Epithelial cell of proximal tubule (primary cell): ENCODE results near the gene KDM3A. TPM values are rescaled to one million over a fixed set of nuclear protein-coding genes. Genes with fewer than 3 reads are reported as not detected.
A peak's percentile ranks its signal among the peaks of the same experiment; 100 is the strongest.

Source experiments
- DNase-seq: peaks from one replicate; pipeline ENCODE4 v3.0.0-alpha.2; 2011; ENCODE audit warnings: low read depth
- H3K4me3 ChIP-seq: 2 replicates; pipeline ENCODE4 v1.5.1; 2011; ENCODE audit warnings: low read depth, mild to moderate bottlenecking, low read length
- total RNA-seq: library from RNA; depleted of rRNA; stranded (reverse); fragments of >200 nt; gene quantifications from 2 replicates; pipeline ENCODE4 v1.2.3, GENCODE V29; 2015
- TF ChIP-seq, protein P1 (sequence below): conservative IDR thresholded peaks from 2 replicates; pipeline ENCODE4 v1.5.1; 2012; ENCODE audit warnings: low read depth, mild to moderate bottlenecking, low read length

KDM3A gene
- total RNA-seq, 1 donor from 2014 or later, result 14.5 TPM

DNA sequence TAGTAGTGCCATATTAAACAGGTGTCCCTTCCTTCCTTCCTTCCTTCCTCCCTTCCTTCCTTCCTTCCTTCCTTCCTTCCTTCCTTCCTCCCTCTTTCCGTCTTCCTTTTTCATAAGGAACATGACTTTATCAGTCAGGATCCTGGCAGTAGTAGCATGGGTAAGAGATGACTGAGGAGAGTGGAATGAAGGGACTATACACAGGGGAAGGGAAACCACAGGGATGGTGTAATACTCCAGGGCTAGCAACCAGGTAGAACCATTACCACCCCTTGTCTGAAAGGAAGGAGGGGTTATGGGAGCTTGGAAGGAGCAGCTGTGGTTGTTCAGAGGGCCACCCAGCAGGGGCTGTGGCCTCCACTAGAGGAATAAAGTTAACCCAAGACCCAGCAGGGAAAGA is 23.2 kb upstream of the KDM3A start:
- TF ChIP-seq, protein P1, sequence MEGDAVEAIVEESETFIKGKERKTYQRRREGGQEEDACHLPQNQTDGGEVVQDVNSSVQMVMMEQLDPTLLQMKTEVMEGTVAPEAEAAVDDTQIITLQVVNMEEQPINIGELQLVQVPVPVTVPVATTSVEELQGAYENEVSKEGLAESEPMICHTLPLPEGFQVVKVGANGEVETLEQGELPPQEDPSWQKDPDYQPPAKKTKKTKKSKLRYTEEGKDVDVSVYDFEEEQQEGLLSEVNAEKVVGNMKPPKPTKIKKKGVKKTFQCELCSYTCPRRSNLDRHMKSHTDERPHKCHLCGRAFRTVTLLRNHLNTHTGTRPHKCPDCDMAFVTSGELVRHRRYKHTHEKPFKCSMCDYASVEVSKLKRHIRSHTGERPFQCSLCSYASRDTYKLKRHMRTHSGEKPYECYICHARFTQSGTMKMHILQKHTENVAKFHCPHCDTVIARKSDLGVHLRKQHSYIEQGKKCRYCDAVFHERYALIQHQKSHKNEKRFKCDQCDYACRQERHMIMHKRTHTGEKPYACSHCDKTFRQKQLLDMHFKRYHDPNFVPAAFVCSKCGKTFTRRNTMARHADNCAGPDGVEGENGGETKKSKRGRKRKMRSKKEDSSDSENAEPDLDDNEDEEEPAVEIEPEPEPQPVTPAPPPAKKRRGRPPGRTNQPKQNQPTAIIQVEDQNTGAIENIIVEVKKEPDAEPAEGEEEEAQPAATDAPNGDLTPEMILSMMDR, result no peak
- peak; percentile 72 for DNase-seq
- no peak overlapping the region for H3K4me3 ChIP-seq

DNA sequence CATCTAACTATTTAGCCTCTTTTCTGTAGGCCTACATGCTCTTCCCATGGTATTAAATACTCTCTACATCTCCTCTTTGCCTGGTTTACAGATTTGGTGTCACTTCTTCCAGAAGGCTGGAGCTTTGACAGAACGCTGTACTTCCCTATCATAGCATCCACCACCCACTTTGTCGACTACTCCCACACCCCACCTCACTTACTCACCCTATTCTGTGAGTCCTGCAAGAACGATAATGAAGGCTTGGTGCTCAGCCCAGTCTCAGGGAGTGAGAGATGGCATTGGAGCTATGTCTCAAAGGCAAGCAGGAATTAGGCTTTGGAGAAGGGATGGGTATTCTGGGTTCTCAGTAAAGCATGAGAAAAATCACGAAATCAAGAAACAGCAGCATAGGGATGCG is 20.3 kb upstream of the KDM3A start:
- DNase-seq, result no peak
- H3K4me3 ChIP-seq, result no peak overlapping the region
- TF ChIP-seq, protein P1, result no peak

GRCh38 chr2:86426271-86426670 is 14.9 kb upstream of the KDM3A start:
- TF ChIP-seq, protein P1, result no peak
- H3K4me3 ChIP-seq, result no peak overlapping the region
- DNase-seq, result no peak

DNA sequence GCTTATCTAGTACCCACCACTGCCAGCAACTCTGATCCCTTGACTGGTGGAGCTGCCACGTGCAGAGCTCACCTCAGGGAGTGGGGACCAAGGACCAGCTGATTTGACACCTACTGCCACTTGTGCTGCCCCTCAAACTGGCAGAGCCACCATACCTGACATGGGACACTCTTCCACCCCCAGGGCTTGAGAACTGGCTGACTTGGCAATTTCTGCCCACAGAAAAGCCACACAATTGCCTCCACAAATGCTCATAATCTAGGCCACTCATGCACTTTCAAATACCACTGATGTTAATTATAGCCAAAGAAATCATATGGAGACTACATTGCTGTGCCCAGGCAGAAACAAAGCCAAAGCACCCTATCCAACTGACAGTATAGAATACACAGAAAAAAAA is 11.8 kb upstream of the KDM3A start:
- no peak overlapping the region for H3K4me3 ChIP-seq
- DNase-seq, result no peak
- TF ChIP-seq, protein P1, result no peak

DNA sequence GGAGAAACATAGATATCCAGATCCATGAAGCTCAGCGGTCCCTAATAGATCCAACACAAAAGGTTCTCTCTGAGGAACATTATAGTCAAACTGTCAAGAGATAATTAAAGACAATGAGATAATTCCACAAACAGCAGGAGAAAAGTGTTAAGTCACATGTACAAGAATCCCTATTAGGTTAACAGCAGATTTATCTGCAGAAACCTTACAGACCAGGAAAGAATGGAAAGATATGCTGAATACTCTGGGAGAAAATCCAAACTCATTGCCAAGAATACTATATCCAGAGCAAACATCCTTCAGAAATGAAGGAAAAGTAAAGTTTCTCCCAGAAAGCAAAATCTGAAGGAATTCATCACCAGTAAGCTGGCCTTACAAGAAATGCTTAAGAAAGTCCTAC is 10.8 kb upstream of the KDM3A start:
- no peak overlapping the region for H3K4me3 ChIP-seq
- no peak for DNase-seq
- TF ChIP-seq, protein P1, result no peak

- no peak for DNase-seq
- H3K4me3 ChIP-seq, result no peak overlapping the region
- TF ChIP-seq, protein P1, result no peak
Measured at GRCh38 chr2:86433137-86433536, 8.0 kb upstream of the KDM3A start.

DNA sequence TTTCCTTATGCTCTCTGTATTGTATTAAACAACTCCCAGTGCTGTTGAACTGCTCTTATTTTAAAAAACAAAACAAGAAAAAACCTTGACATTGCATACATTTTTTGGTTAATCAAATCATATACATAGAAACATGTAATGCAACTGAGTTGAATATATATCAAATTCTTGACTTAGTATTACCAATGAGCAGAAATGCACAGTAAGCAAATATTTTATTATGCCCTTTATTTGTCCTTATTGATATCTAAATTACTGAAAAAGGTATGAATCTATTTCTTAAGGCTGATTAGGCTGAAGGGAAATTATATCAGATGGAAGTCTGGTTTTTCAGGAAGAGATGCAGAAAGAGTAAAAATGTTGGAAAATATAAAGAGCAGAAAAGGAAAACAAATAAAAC is 6.9 kb upstream of the KDM3A start:
- H3K4me3 ChIP-seq, result no peak overlapping the region
- TF ChIP-seq, protein P1, result no peak
- DNase-seq, result no peak
